Activated CD8-positive, alpha-beta memory T cell treated with anti-CD3 and anti-CD28 coated beads, Interleukin-2, amount 50 U/mL, for 1 hour (primary cell): ENCODE measurements around the gene FAM168A.
"Not testable (repeated sequence)": the region's sequence is repeated elsewhere in the genome, so short reads cannot be mapped to it uniquely, and the experiment has no call there.

ENCODE experiments used
- DNase-seq: peaks from one replicate; pipeline ENCODE4 v3.0.0-alpha.2; 2020; ENCODE audit errors: extremely low read depth

The FAM168A gene

GRCh38 chr11:73519266-73519665 lies 78.6 kb downstream of the FAM168A start:
- DNase-seq: no peak

GRCh38 chr11:73518195-73518594 lies 79.7 kb downstream of the FAM168A start:
- DNase-seq: no peak

- DNase-seq: no peak
These were observed 81.8 kb downstream of the FAM168A start for GRCh38 chr11:73516080-73516479.

- DNase-seq: no peak
These were observed 84.2 kb downstream of the FAM168A start for GRCh38 chr11:73513707-73514106.

GRCh38 chr11:73510877-73511276 lies 87.0 kb downstream of the FAM168A start:
- no peak for DNase-seq

GRCh38 chr11:73510106-73510505 lies 87.8 kb downstream of the FAM168A start:
- DNase-seq: no peak

GRCh38 chr11:73509188-73509587 lies 88.7 kb downstream of the FAM168A start:
- DNase-seq: no peak

GRCh38 chr11:73508243-73509176 lies 89.4 kb downstream of the FAM168A start:
- DNase-seq: no peak

- no peak for DNase-seq
These were observed 90.8 kb downstream of the FAM168A start for GRCh38 chr11:73507086-73507485.

- DNase-seq: no peak
These were observed 91.9 kb downstream of the FAM168A start for GRCh38 chr11:73506038-73506437.

- DNase-seq: no peak
These were observed 99.6 kb downstream of the FAM168A start for GRCh38 chr11:73498343-73498742.

- DNase-seq: no peak
These were observed 101.8 kb downstream of the FAM168A start for GRCh38 chr11:73496134-73496533.

GRCh38 chr11:73495731-73496130 lies 102.2 kb downstream of the FAM168A start:
- no peak for DNase-seq

- no peak for DNase-seq
These were observed 103.8 kb downstream of the FAM168A start for GRCh38 chr11:73493956-73494598.

- no peak for DNase-seq
These were observed 116.3 kb downstream of the FAM168A start for GRCh38 chr11:73481626-73482025.

GRCh38 chr11:73480677-73481076 lies 117.2 kb downstream of the FAM168A start:
- DNase-seq: no peak

- DNase-seq: no peak
These were observed 119.1 kb downstream of the FAM168A start for GRCh38 chr11:73478737-73479347.

GRCh38 chr11:73477518-73477917 lies 120.4 kb downstream of the FAM168A start:
- no peak for DNase-seq

GRCh38 chr11:73475549-73476095 lies 122.3 kb downstream of the FAM168A start:
- DNase-seq: no peak

GRCh38 chr11:73473252-73473651 lies 124.7 kb downstream of the FAM168A start:
- DNase-seq: no peak

- not testable (repeated sequence) for DNase-seq
These were observed 127.8 kb downstream of the FAM168A start for GRCh38 chr11:73470036-73470612.

- no peak for DNase-seq
These were observed 128.5 kb downstream of the FAM168A start for GRCh38 chr11:73469401-73469800.
